Kasumi-1 (cell line): ENCODE results near the gene SDHD.

Experiments
- DNase-seq, 2 experiments: peaks; one replicate each; lab custom pipeline; 2025; lab: John Stamatoyannopoulos, UW

Gene SDHD

DNA sequence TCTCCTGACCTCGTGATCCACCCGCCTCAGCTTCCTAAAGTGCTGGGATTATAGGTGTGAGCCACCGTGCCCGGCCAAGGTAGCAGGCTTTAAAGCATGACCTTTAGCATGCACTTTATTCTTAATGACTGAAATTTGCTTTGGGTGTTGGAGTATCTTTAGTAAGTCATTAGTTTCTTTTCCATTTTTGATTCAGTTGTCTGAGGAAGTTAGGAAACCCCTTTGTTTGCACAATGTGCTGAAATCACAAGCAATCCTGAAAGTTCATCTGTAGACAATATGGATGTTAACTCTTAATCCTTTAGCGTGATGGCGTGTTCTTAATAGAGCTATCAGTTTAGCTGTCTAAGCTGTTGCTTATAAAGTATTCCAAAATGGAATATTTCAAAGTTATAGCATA is 16.8 kb downstream of the SDHD start:
- no peak for DNase-seq

- DNase-seq = no peak
These were observed 19.4 kb downstream of the SDHD start for GRCh38 chr11:112106070-112106469.

DNA sequence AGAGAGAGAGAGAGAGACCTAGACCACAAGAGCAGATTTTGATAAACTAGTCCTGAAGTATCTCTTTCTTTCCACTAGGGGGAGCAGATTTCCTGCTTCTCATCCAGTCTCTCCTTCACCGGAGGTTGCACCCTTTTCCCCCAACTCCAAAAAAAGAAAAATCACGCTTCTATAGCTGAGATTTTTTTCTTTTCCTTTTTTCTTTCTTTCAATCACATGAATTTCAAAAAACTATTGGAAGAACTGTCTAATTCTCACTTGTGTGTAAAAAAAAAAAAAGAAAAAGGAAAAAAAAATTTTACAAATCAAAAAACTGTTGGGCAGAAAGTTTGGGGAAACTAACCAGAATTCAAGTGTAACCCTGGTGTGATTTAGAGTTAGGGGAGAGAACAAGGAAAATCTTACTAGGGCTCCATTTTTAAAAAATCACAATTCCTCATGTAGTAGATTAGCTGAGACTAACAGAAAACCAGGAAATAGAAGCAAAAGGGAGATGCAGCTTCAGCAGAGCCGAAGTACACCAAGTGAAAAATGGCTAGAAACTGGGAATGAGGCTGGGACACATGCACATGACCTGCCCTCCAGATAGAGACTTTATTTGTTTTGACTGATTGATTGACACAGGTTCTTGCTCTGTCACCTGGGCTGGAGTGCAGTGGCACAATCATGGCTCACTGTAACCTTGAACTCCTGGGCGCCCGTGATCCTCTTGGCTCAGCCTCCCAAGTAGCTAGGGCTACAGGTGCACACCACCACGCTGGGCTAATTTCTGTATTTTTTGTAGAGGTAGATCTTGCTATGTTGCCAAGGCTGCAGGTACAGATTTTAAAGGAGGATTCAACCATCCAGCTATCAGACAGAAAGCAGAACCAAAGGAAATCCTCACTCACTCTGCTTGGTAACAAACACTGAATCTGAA is 27.1 kb downstream of the SDHD start:
- peak; percentile 84 to 95 for DNase-seq

- DNase-seq = no peak
These were observed 27.8 kb downstream of the SDHD start for GRCh38 chr11:112114460-112114859.

- DNase-seq = no peak
These were observed 28.7 kb downstream of the SDHD start for GRCh38 chr11:112115386-112115785.

- DNase-seq = no peak
These were observed 31.5 kb downstream of the SDHD start for GRCh38 chr11:112118176-112118575.

GRCh38 chr11:112121981-112122615 is 35.4 kb downstream of the SDHD start:
- no peak for DNase-seq

DNA sequence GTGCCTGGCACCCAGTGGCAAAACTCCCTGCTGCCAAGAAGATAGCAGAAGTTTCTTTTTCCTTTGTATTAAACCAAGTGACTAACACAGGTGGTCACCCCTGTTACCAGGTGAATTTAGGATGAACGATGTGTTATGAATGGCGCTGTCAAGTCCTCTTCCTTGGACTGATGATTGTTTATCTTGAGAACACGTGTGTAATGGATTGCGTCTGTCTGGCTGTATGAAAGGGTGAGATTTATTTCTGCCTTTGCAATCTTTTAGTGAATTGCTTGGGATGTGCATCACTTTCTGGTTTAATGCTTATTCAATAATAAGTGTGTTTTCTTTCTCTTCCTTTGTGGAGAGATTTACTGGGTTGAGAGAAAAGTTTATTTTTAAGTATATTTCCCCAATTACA is 36.5 kb downstream of the SDHD start:
- no peak for DNase-seq

DNA sequence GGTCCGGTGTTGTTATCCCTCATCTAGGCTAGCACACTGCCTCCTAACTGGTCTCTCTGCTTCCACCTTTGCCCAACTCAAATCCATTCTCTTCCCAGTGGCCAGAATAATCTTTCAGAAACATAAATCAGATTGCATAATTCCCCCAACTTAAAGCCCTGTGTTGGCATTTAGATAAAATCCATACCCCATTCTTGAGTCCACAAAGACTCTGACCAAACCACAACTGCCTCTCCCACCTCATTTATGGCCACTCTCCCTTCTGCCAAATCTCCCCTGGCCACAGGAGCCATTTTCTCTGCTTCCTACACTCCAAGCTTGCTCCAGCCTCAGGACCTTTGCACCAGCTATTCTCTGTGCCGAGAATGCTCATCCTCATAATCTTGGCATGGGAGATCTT is 40.4 kb downstream of the SDHD start:
- DNase-seq = no peak

DNA sequence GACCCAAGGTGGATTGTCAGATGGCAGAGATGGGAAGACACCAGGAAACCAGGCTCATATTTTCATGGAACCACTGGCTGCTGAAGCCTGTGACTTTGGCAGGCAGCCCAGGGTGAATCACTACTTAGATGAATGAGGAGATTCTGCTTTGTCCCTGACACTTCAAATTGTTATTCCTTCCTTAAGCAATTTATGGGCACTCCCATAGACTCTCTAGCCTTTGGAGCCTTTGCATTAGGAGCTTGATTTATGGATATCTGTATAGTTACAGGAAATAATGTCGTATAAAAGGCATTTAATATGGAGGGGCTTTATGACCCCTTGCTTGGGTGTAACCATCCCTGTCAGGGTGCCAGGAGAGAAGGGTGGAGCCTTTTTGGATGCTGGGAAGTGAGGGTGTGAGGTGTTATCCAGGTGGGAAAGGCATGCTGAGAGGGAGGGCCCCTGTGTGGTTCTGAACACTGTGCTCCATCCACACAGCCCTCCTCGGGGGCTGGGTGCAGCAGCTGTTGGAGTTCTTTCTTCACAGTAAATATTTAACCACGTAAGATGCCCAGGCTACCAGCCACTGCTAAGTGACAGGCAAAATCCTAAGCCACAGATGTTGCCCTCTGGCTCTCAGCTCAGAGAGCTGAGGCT is 41.9 kb downstream of the SDHD start:
- no peak for DNase-seq

DNA sequence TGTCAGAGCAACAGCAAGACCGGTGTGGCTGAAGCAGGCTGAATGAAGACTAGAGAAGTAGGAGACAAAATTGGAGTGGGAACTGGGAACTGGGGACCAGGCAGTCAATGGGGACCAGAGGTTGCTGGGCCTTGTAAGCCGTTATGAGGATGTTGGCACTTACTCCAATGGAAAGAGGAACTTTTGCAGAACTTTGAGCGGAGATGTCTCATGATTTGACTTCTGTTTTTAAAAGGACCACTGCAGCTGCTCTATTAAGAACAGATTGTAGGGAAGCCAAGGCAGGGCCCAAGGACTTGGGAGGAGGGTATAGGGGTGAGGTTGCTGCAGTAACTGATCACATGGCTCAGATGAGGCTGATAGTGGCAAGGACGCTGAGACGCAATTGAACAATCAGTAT is 43.0 kb downstream of the SDHD start:
- DNase-seq = peak; percentile 72 to 79

GRCh38 chr11:112132737-112133136 is 46.1 kb downstream of the SDHD start:
- DNase-seq = no peak

- DNase-seq = no peak
These were observed 47.8 kb downstream of the SDHD start for GRCh38 chr11:112134473-112134872.

GRCh38 chr11:112143597-112143996 is 56.9 kb downstream of the SDHD start:
- no peak for DNase-seq
